ENCODE measurements around the gene CD4. TPM values are rescaled to one million over a fixed set of nuclear protein-coding genes. Genes with fewer than 3 reads are reported as not detected.
"Not testable (repeated sequence)": the region's sequence is repeated elsewhere in the genome, so short reads cannot be mapped to it uniquely, and the experiment has no call there.

CD4 gene
- total RNA-seq, 1 donor from 2014 or later: not detected

GRCh38 chr12:6866920-6867412 is 77.6 kb downstream of the CD4 start:
- no peak for DNase-seq (ENCODE audit: low read depth, low spot score)

GRCh38 chr12:6867413-6868210 is 78.3 kb downstream of the CD4 start, which contains the start of gene TPI1:
TPI1 (plus strand) TSS chr12:6867531; CDS start chr12:6867567, 36 bp downstream.
- DNase-seq (ENCODE audit: low read depth, low spot score): no peak

- DNase-seq (ENCODE audit: low read depth, low spot score): no peak
Observed at GRCh38 chr12:6868211-6869048, 79.1 kb downstream of the CD4 start.

GRCh38 chr12:6869049-6870021 is 80.0 kb downstream of the CD4 start:
- no peak for DNase-seq (ENCODE audit: low read depth, low spot score)

- DNase-seq (ENCODE audit: low read depth, low spot score): not testable (repeated sequence)
Observed at GRCh38 chr12:6870304-6870703, 81.0 kb downstream of the CD4 start.

Other genes starting within 250 kb of the CD4 start
- gene IFFO1, start 233.5 kb upstream of the CD4 start, total RNA-seq: 8.3 and 9.0 TPM in 2 replicates
- gene NOP2, start 221.2 kb upstream of the CD4 start, total RNA-seq: 20.7 and 30.5 TPM in 2 replicates
- gene CHD4, start 182.1 kb upstream of the CD4 start, total RNA-seq: 205 and 216 TPM in 2 replicates
- gene LPAR5, start 153.6 kb upstream of the CD4 start, total RNA-seq: 0.04 and 0.07 TPM in 2 replicates
- 0.11 and 0.26 TPM in 2 replicates for gene ACRBP, start 142.1 kb upstream of the CD4 start, total RNA-seq
- 26.0 and 31.9 TPM in 2 replicates for gene ING4, start 126.4 kb upstream of the CD4 start, total RNA-seq
- gene ZNF384, start 100.2 kb upstream of the CD4 start, total RNA-seq: 9.5 and 12.0 TPM in 2 replicates
- not detected in 2 replicates for gene PIANP, start 88.7 kb upstream of the CD4 start, total RNA-seq
- 54.8 and 71.4 TPM in 2 replicates for gene COPS7A, start 65.5 kb upstream of the CD4 start, total RNA-seq
- 56.9 and 94.9 TPM in 2 replicates for gene MLF2, start 36.4 kb upstream of the CD4 start, total RNA-seq
- gene PTMS, start 23.2 kb upstream of the CD4 start, total RNA-seq: 45.2 and 61.3 TPM in 2 replicates
- gene LAG3, start 17.0 kb upstream of the CD4 start, total RNA-seq: 0.11 and 0.13 TPM in 2 replicates
- gene GPR162, start 32.3 kb downstream of the CD4 start, total RNA-seq: 9.0 and 13.5 TPM in 2 replicates
- 66.5 and 83.1 TPM in 2 replicates for gene P3H3, start 38.9 kb downstream of the CD4 start, total RNA-seq
- gene GNB3, start 51.4 kb downstream of the CD4 start, total RNA-seq: 0.79 and 1.4 TPM in 2 replicates
- gene CDCA3, start 61.8 kb downstream of the CD4 start, total RNA-seq: 11.0 and 27.2 TPM in 2 replicates
- gene USP5, start 62.6 kb downstream of the CD4 start, total RNA-seq: 105 and 132 TPM in 2 replicates
- gene TPI1, start 78.0 kb downstream of the CD4 start, total RNA-seq: 941 and 1,374 TPM in 2 replicates
- 3.1 and 5.8 TPM in 2 replicates for gene SPSB2, start 83.8 kb downstream of the CD4 start, total RNA-seq
- 4.4 TPM in 2 replicates for gene LRRC23, start 115.3 kb downstream of the CD4 start, total RNA-seq
- 8.8 and 12.6 TPM in 2 replicates for gene ENO2, start 125.1 kb downstream of the CD4 start, total RNA-seq
- 6.1 and 6.7 TPM in 2 replicates for gene ATN1, start 138.4 kb downstream of the CD4 start, total RNA-seq
- gene RNU7-1, start 154.3 kb downstream of the CD4 start, total RNA-seq: not detected in 2 replicates
- gene C12orf57, start 154.5 kb downstream of the CD4 start, total RNA-seq: 68.2 and 84.6 TPM in 2 replicates
- 0.13 and 0.60 TPM in 2 replicates for gene PTPN6, start 161.8 kb downstream of the CD4 start, total RNA-seq
- gene PHB2, start 181.1 kb downstream of the CD4 start, total RNA-seq: 182 and 215 TPM in 2 replicates
- gene EMG1, start 181.4 kb downstream of the CD4 start, total RNA-seq: 47.9 and 85.6 TPM in 2 replicates
- 5.2 and 8.6 TPM in 2 replicates for gene LPCAT3, start 228.9 kb downstream of the CD4 start, total RNA-seq

Data from pulmonary artery endothelial cell (primary cell).